Dendritic cell treated with granulocyte-macrophage colony-stimulating factor and Interleukin-4, amounts not matched to agents 40 ng/mL and 50 ng/mL, for 4 days (primary cell): ENCODE results near the gene TRIM54.

Experiments
- H3K27ac Mint-ChIP-seq: one replicate; pipeline ENCODE4 v1.8.0; 2022; ENCODE audit warnings: mild to moderate bottlenecking, mixed read lengths
- H3K27me3 Mint-ChIP-seq: one replicate; pipeline ENCODE4 v1.8.0; 2022; ENCODE audit warnings: mild to moderate bottlenecking, mixed read lengths
- H3K36me3 Mint-ChIP-seq: one replicate; pipeline ENCODE4 v1.8.0; 2022; ENCODE audit warnings: low read depth, mixed read lengths
- H3K4me1 Mint-ChIP-seq: one replicate; pipeline ENCODE4 v1.8.0; 2022; ENCODE audit warnings: low read depth, mixed read lengths
- H3K4me3 Mint-ChIP-seq: one replicate; pipeline ENCODE4 v1.8.0; 2022; ENCODE audit warnings: mild to moderate bottlenecking, moderate library complexity, mixed read lengths
- H3K9me3 Mint-ChIP-seq: one replicate; pipeline ENCODE4 v1.8.0; 2022; ENCODE audit warnings: mixed read lengths
- intact Hi-C: fragments of 100-400 bp; cut with micrococcal nuclease; formaldehyde crosslinking; loops from one replicate; pipeline ENCODE4 v1.15.0; 2022

TRIM54 gene

DNA sequence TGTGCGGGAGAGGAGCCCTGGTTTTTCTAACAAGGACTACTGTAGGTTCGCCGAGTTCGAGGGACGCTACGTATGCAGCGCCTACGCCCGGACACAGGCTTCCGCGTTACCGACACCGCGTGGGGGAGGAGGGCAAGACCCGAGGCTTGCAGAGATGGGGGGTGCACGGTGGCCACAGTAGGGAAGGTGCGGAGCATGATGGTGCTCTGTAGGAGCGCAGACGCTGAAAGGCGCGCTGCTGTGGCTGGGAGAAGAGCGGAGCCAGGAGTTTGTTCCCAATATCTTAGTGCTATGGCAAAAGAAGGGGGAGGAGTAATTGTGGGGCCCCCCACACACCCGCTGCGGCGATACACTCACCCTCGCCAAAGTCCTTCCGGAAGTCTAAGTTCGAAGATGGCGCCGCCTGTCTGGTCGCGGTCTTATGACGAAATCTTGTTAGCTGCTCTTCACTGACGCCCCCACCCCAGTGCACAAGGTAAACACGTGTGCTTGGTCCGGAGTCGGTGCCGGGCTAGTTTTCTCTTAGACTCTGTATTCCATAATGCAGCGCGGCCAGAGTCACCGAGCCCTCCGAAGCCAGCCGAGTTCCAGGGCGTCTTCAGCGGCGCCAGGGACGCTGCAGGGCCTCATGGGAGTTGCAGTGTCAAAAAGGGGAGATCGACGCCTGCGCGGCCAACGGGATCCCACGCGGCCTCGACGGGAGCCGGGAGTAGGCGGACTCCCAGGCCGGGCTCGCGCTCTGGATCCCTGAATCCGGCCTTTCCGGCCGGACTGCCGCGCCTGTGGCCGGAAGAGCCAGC, 74.4 kb downstream of the TRIM54 start, which contains the start of gene GTF3C2:
Gene GTF3C2, minus strand, starts transcription at position 383 of the 800 bp plus-strand sequence. CDS start 13,210 bp downstream, outside the sequence.
- Mint-ChIP-seq H3K27ac (peak within 1 kb of the TSS; percentile 96), H3K4me3 (peak within 1 kb of the TSS; percentile 97), H3K4me1 (peaks cover 43% of the 10 kb centered on the region), H3K27me3 (no peaks in the 10 kb centered on the region), H3K9me3 (no peaks in the 10 kb centered on the region), H3K36me3 (peaks cover 47% of the 10 kb centered on the region)
- intact Hi-C loops = loop anchor here (1.0 to 10.0 kb wide), 4 partner anchors 14 to 142 kb away; partner anchors contain the start of genes ATRAID, CAD, EIF2B4 and MPV17
